Muscle layer of duodenum (tissue), 2 donors: ENCODE measurements around the gene APOLD1.
A peak's percentile ranks its signal among the peaks of the same experiment; 100 is the strongest.
"Not testable (repeated sequence)": the region's sequence is repeated elsewhere in the genome, so short reads cannot be mapped to it uniquely, and the experiment has no call there.

Experiments
- H3K27ac ChIP-seq: one replicate; pipeline ENCODE4 v1.7.0; 2013; ENCODE audit warnings: mild to moderate bottlenecking, low read length
- H3K27me3 ChIP-seq: one replicate; pipeline ENCODE4 v1.7.0; 2013; ENCODE audit warnings: low read depth, mild to moderate bottlenecking, control low read depth, low read length
- H3K36me3 ChIP-seq, 2 donors: one replicate each; pipeline ENCODE4 v1.7.0; 2013; ENCODE audit warnings: low read length in 2 of 2, control low read depth in 1 of 2, mild to moderate bottlenecking in 1 of 2; ENCODE audit not compliant: insufficient read depth in 2 of 2, control insufficient read depth in 1 of 2
- H3K4me1 ChIP-seq, 2 donors: one replicate each; pipeline ENCODE4 v1.7.0; 2013; ENCODE audit warnings: low read length in 2 of 2, mild to moderate bottlenecking in 2 of 2, control low read depth in 1 of 2, moderate library complexity in 1 of 2; ENCODE audit not compliant: insufficient read depth in 2 of 2, control insufficient read depth in 1 of 2
- H3K4me3 ChIP-seq, 2 donors: one replicate each; pipeline ENCODE4 v1.7.0; 2013; ENCODE audit warnings: low read length in 2 of 2, low read depth in 1 of 2, mild to moderate bottlenecking in 1 of 2
- H3K9me3 ChIP-seq, 2 donors: one replicate each; pipeline ENCODE4 v1.7.0; 2013; ENCODE audit warnings: low read length in 2 of 2, control low read depth in 1 of 2, mild to moderate bottlenecking in 1 of 2; ENCODE audit not compliant: control insufficient read depth in 1 of 2
- donor health status: healthy.

Gene APOLD1

GRCh38 chr12:12798480-12798879 lies 13.0 kb downstream of the APOLD1 start:
- no peaks in the 10 kb centered on the region for H3K27me3 ChIP-seq
- H3K4me3 ChIP-seq = no peak overlapping the region
- H3K36me3 ChIP-seq = no peaks in the 10 kb centered on the region
- H3K4me1 ChIP-seq = no peaks in the 10 kb centered on the region
- no peak overlapping the region for H3K27ac ChIP-seq
- H3K9me3 ChIP-seq = no peaks in the 10 kb centered on the region

- no peak overlapping the region for H3K27ac ChIP-seq
- H3K9me3 ChIP-seq = no peaks in the 10 kb centered on the region
Measured at GRCh38 chr12:12799163-12799920, 13.9 kb downstream of the APOLD1 start.

GRCh38 chr12:12800406-12801180 lies 15.1 kb downstream of the APOLD1 start:
- Histone ChIP-seq H3K9me3 (no peaks in the 10 kb centered on the region), H3K27ac (no peak overlapping the region), H3K4me1 (no peaks in the 10 kb centered on the region), H3K27me3 (no peaks in the 10 kb centered on the region), H3K4me3 (no peak overlapping the region), H3K36me3 (no peaks in the 10 kb centered on the region)

More at GRCh38 chr12:12799163-12799920, 13.9 kb downstream of the APOLD1 start:
- Histone ChIP-seq H3K36me3 (no peaks in the 10 kb centered on the region), H3K27me3 (no peaks in the 10 kb centered on the region), H3K4me3 (no peak overlapping the region), H3K4me1 (no peaks in the 10 kb centered on the region)

- not testable (repeated sequence) for H3K9me3 ChIP-seq, H3K4me1 ChIP-seq, H3K27me3 ChIP-seq, H3K27ac ChIP-seq, H3K4me3 ChIP-seq, H3K36me3 ChIP-seq
Measured at GRCh38 chr12:12801656-12802055, 16.2 kb downstream of the APOLD1 start.

- Histone ChIP-seq H3K4me1 (peaks cover 0 to 4% of the 10 kb centered on the region in 2 donors), H3K27ac (peak overlapping the region; percentile 67), H3K36me3 (no peaks in the 10 kb centered on the region), H3K27me3 (no peaks in the 10 kb centered on the region), H3K4me3 (no peak overlapping the region), H3K9me3 (no peaks in the 10 kb centered on the region)
Measured at GRCh38 chr12:12803186-12803585, 17.7 kb downstream of the APOLD1 start.

GRCh38 chr12:12804011-12804410 lies 18.6 kb downstream of the APOLD1 start:
- H3K9me3 ChIP-seq = no peaks in the 10 kb centered on the region
- no peaks in the 10 kb centered on the region for H3K36me3 ChIP-seq
- peaks cover 0 to 7% of the 10 kb centered on the region in 2 donors for H3K4me1 ChIP-seq
- no peaks in the 10 kb centered on the region for H3K27me3 ChIP-seq
- H3K27ac ChIP-seq = peak overlapping the region; percentile 67
- H3K4me3 ChIP-seq = no peak overlapping the region

GRCh38 chr12:12804432-12804886 lies 19.0 kb downstream of the APOLD1 start:
- peaks cover 3 to 7% of the 10 kb centered on the region in 2 donors for H3K4me1 ChIP-seq
- H3K9me3 ChIP-seq = no peaks in the 10 kb centered on the region
- H3K4me3 ChIP-seq = no peak overlapping the region
- H3K36me3 ChIP-seq = no peaks in the 10 kb centered on the region
- peak overlapping the region; percentile 67 for H3K27ac ChIP-seq
- no peaks in the 10 kb centered on the region for H3K27me3 ChIP-seq

- Histone ChIP-seq H3K9me3 (no peaks in the 10 kb centered on the region), H3K36me3 (no peaks in the 10 kb centered on the region), H3K27me3 (no peaks in the 10 kb centered on the region), H3K4me1 (peaks cover 3 to 7% of the 10 kb centered on the region in 2 donors), H3K27ac (peak overlapping the region; percentile 31), H3K4me3 (no peak overlapping the region)
Measured at GRCh38 chr12:12806784-12807516, 21.5 kb downstream of the APOLD1 start.

- not testable (repeated sequence) for H3K27ac ChIP-seq, H3K4me3 ChIP-seq, H3K27me3 ChIP-seq, H3K4me1 ChIP-seq, H3K36me3 ChIP-seq, H3K9me3 ChIP-seq
Measured at GRCh38 chr12:12807517-12807903, 22.1 kb downstream of the APOLD1 start.

- peak overlapping the region; percentile 86 for H3K27ac ChIP-seq
- no peak overlapping the region for H3K4me3 ChIP-seq
- peaks cover 3 to 7% of the 10 kb centered on the region in 2 donors for H3K4me1 ChIP-seq
- no peaks in the 10 kb centered on the region for H3K27me3 ChIP-seq
- H3K36me3 ChIP-seq = no peaks in the 10 kb centered on the region
- H3K9me3 ChIP-seq = no peaks in the 10 kb centered on the region
Measured at GRCh38 chr12:12807970-12808702, 22.7 kb downstream of the APOLD1 start.
